ENCODE measurements around the gene PLCD3.
A peak's percentile ranks its signal among the peaks of the same experiment; 100 is the strongest.

The PLCD3 gene

DNA sequence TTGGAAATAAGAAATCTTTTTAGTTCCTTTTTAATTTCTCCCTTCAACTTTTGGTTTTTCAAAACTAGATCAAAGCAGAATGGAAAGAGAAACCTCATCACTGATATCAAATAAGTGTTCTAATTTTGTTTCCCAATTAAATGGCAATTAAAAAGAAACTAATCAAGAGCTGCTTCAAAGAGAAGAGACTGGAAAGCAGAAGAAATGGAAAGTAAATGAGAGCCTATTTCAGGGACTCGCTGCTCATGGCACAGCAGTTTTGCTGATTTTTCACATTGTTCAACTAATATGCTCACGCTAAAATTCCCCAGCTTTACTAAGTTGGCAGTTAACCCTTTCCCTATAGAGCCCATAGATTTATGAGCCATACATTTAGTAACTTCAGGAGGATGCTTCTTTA is 64.7 kb downstream of the PLCD3 start:
- no peak for DNase-seq (ENCODE audit: low read depth)

DNA sequence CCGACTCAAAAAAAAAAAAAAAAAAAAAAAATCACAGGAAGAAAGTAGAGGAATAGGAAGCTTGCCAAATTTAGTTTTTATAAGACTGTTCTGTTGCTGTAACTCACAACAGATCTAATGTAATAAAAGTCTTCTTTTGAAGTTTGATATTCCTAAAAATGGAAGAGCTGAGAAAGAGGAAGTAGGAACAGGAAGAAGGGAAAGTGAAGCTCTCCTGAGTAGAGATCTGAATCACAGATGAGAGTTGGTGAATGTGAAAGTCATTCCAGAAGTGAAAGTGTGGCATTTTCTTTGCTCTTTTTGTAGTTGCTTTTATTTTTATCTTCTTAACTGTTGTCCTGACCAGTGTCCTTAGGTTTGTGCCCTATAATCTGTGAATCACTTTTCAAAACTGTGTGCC is 69.1 kb downstream of the PLCD3 start:
- DNase-seq (ENCODE audit: low read depth) = no peak

DNA sequence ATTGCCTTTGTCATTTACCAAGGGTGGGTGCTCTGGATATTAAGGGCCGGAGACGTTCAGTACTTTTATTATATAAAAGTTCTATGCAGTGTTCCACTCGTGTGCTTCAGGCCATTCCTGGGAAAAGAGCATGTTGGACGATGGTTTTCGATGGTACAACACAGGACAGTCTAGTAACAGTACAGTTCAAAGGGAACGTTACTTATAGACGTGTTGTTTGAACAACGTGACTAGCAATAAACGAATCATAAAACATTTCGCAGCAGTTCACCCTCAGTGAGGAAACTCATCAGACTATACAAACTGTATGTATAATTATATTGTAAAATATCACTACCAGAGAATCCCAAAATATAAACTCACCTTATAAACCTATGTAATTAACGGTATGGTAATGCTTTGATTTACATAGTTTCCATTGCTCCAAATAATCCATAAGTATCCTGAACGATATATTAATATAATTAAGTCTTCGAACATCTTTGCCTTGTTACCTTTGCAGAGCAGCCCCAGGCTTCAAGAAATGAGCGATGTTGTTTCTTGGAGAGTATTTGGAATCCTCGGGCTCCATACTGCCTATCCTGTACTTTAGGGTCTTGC is 70.6 kb downstream of the PLCD3 start:
- no peak for DNase-seq (ENCODE audit: low read depth)

DNA sequence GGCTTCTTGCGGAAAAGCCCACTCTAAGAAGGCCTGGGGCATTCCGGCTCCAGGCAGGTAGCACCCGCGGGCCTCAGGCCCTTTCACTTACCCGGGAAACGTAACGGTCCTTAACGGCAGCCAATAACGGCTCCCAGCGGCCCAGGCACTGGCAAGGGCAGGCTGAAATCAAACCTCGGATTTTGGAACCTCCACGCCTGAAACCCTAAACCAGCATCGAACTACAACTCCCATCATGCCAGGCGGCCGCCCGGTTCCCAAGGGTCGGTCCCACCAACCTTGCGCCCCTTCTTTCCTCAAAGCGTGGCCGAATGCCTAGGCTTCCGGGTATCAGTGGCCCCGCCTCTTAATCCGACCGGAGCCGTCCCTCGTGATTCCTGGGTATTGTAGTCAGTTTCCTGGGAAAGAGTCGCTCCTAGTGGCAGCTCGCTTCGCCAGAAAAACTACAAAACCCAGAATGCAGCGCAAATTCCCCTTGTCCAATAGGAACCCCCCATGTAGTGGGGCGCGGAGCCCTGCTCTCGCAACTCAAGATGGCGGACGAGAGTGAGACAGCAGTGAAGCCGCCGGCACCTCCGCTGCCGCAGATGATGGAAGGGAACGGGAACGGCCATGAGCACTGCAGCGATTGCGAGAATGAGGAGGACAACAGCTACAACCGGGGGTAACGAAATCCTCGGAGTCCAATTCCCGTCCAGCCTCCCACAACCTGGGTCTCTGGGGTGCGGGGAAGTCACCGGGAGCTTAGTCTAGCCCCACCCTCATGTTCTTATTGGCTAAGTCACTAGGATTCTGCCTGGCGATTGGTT is 71.3 kb downstream of the PLCD3 start, which contains the start of gene NMT1:
NMT1 (plus strand) TSS at position 521 of the 809 bp plus-strand sequence; CDS start at position 534, 13 bp downstream.
- DNase-seq (ENCODE audit: low read depth) = peak; percentile 96

DNA sequence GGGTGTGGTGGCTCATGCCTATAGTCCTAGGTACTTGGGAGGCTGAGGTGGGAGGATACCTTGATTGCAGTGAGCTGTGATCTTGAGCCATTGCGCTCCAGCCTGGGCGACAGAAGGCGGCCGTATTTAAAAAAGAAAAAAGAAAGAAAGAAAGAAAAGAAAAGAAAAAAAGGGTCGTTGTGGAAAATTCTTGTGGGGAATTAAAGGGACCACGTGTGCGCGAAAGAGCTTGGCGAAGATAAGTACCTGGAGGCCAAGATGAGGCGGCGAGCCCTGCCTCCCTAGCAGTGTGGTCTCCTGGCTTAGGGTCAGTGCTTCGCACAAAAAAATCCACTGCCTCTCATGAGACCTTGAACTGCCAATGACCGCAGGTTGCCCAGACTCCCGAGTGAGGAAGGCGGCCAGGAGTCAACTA is 71.9 kb downstream of the PLCD3 start:
- DNase-seq (ENCODE audit: low read depth) = no peak

All from T-helper 22 cell (primary cell).